Gastrocnemius medialis (tissue), 4 donors: ENCODE measurements around the gene SMARCB1. TPM values are rescaled to one million over a fixed set of nuclear protein-coding genes. Genes with fewer than 3 reads are reported as not detected.

Source experiments
- ATAC-seq, 2 donors: fragments of 150-250 bp; one replicate each; pipeline ENCODE4 v1.9.1; 2016
- DNase-seq, 2 donors: peaks; one replicate each; pipeline ENCODE4 v3.0.0-alpha.2; 2019
- H3K27ac ChIP-seq, 4 donors: fragments of 200-600 bp; sonication (generic); 1 replicate in 1 of 4; 2 replicates in 3 of 4; pipeline ENCODE4 v1.5.1; 2016 to 2018; ENCODE audit warnings: mild to moderate bottlenecking in 2 of 4, moderate library complexity in 1 of 4
- H3K27me3 ChIP-seq, 3 donors: fragments of 200-600 bp; sonication (generic) in 2 of 3; 1 replicate in 1 of 3; 2 replicates in 2 of 3; pipeline versions ENCODE4 v1.5.1 to v1.6.0; 2016 to 2019; ENCODE audit warnings: mild to moderate bottlenecking in 1 of 3, moderate library complexity in 1 of 3
- H3K36me3 ChIP-seq, 2 donors: fragments of 200-600 bp; sonication (generic) in 1 of 2; one replicate each; pipeline ENCODE4 v1.5.1; 2017 to 2018
- H3K4me1 ChIP-seq, 2 donors: fragments of 200-600 bp; sonication (generic) in 1 of 2; one replicate each; pipeline ENCODE4 v1.5.1; 2016 to 2017; ENCODE audit warnings: mild to moderate bottlenecking in 2 of 2
- H3K4me3 ChIP-seq, 4 donors: fragments of 200-600 bp; sonication (generic) in 3 of 4; 1 replicate in 1 of 4; 2 replicates in 3 of 4; pipeline ENCODE4 v1.5.1; 2016 to 2019; ENCODE audit warnings: mild to moderate bottlenecking in 2 of 4
- H3K9me3 ChIP-seq, 3 donors: fragments of 200-600 bp; sonication (generic) in 2 of 3; 1 replicate in 1 of 3; 2 replicates in 2 of 3; pipeline ENCODE4 v1.5.1; 2016 to 2019
- POLR2A ChIP-seq, 2 donors: fragments of 450-650 bp; IDR thresholded peaks; one replicate each; pipeline ENCODE4 v1.6.1; 2017; ENCODE audit warnings: antibody characterized with exemption in 2 of 2, mild to moderate bottlenecking in 2 of 2, moderate library complexity in 2 of 2
- in situ Hi-C, 4 donors: fragments of 200-750 bp; cut with MboI; loops; one replicate each; pipeline versions ENCODE4 v1.15.0 to v1.8.0; 2017; ENCODE audit warnings: low sequenced_read_pairs in 4 of 4
- intact Hi-C: fragments of 100-400 bp; cut with DNase I; formaldehyde crosslinking; loops from one replicate; pipeline ENCODE4 v1.15.1; 2023; ENCODE audit warnings: low total_unique reads
- total RNA-seq, 4 donors: library from RNA; depleted of rRNA; stranded (reverse); fragments of >200 nt; gene quantifications; one replicate each; pipeline versions ENCODE4 v1.1.0 to v1.2.3, GENCODE V29; 2016
- TF ChIP-seq, protein P1 (sequence below), 5 experiments: fragments of 450-650 bp in 3 of 5; fragments of 200-600 bp in 2 of 5; sonication (generic) in 2 of 5; IDR thresholded peaks in 4 of 5; conservative IDR thresholded peaks in 1 of 5; 1 replicate in 4 of 5; 2 replicates in 1 of 5; pipeline ENCODE4 v1.5.1; 2016 to 2019; ENCODE audit warnings: antibody characterized with exemption in 5 of 5, mild to moderate bottlenecking in 3 of 5, moderate library complexity in 3 of 5

The SMARCB1 gene
- total RNA-seq, 4 donors from 2014 or later, result 37.8 to 65.6 (median 55.2) TPM

DNA sequence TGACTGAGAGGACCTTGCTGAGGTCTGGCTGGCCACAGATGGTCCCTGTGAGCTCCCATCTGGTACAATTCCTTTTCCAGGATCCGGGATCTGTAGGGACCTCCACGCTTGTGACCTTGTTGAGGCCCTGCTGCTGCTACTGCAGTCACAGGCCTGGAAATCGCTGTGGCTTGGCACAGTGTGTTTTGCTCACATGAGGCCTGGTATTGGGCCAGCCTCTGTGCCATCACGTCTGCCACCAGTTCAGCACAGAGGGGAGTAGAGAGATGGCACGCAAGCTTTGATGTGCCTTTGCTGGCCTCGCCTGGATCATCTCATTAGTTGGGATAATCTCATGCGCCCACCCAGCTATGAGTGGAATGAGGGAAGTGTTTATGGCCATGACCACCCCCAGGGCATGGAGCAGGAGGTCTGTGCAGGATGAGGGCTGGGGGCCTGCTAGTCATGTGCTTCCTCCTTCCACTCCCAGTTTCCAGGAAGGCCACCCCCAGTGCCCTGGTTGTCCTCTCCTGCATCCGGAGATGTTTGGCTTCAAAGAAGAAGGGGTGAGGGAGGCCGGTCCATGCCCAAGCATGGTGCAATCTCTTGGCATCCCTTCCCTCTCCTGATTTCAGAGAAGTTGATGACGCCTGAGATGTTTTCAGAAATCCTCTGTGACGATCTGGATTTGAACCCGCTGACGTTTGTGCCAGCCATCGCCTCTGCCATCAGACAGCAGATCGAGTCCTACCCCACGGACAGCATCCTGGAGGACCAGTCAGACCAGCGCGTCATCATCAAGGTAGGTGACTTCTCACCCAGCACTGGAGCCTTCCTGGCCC, 29.6 kb downstream of the SMARCB1 start:
- ATAC-seq (peak; percentile 90 to 94), DNase-seq (peak; percentile 36 to 67)
- intact Hi-C loops (no loop called here), in situ Hi-C loops (no loop called here)
- H3K27ac ChIP-seq, result peak overlapping the region; percentile 8 to 69 (median 52)
- no peak overlapping the region for H3K4me3 ChIP-seq
- TF ChIP-seq POLR2A (IDR thresholded peaks at IDR 0.05), result no peak
- TF ChIP-seq, protein P1, sequence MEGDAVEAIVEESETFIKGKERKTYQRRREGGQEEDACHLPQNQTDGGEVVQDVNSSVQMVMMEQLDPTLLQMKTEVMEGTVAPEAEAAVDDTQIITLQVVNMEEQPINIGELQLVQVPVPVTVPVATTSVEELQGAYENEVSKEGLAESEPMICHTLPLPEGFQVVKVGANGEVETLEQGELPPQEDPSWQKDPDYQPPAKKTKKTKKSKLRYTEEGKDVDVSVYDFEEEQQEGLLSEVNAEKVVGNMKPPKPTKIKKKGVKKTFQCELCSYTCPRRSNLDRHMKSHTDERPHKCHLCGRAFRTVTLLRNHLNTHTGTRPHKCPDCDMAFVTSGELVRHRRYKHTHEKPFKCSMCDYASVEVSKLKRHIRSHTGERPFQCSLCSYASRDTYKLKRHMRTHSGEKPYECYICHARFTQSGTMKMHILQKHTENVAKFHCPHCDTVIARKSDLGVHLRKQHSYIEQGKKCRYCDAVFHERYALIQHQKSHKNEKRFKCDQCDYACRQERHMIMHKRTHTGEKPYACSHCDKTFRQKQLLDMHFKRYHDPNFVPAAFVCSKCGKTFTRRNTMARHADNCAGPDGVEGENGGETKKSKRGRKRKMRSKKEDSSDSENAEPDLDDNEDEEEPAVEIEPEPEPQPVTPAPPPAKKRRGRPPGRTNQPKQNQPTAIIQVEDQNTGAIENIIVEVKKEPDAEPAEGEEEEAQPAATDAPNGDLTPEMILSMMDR (IDR thresholded peaks at IDR 0.05 in 4 of 5, conservative IDR thresholded peaks at IDR 0.05 in 1 of 5), result no peak
- no peaks in the 10 kb centered on the region for H3K9me3 ChIP-seq
- peaks cover 0 to 76% of the 10 kb centered on the region in 2 donors for H3K36me3 ChIP-seq
- no peaks in the 10 kb centered on the region for H3K27me3 ChIP-seq
- H3K4me1 ChIP-seq, result no peaks in the 10 kb centered on the region

DNA sequence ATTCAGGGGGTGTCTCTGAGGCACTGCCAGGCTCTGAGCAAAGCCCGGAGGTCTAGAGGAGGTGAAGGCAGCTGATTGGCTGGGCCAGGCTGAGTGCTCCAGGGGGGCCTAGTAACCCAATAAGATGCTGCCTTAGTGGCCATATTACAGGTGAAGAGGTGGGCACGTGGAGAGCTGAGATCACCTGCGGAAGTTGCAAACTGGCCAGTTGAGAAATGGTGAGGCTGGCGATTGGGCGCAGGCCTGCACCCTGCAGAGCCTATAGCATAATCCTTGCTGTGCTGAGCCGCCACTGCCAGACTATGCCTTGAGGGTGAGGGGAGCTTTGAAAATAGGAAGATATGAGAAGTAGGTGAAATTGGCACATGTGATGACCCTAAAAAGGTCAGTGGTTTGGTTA, 30.4 kb downstream of the SMARCB1 start:
- intact Hi-C loops, result no loop called here
- ATAC-seq (no peak), DNase-seq (no peak)
- Histone ChIP-seq H3K27me3 (no peaks in the 10 kb centered on the region), H3K4me1 (peaks cover 3 to 7% of the 10 kb centered on the region in 2 donors), H3K4me3 (no peak overlapping the region), H3K9me3 (no peaks in the 10 kb centered on the region), H3K36me3 (peaks cover 0 to 68% of the 10 kb centered on the region in 2 donors), H3K27ac (no peak overlapping the region)
- TF ChIP-seq POLR2A (IDR thresholded peaks at IDR 0.05), result no peak
- TF ChIP-seq, protein P1 (IDR thresholded peaks at IDR 0.05 in 4 of 5, conservative IDR thresholded peaks at IDR 0.05 in 1 of 5), result no peak
- in situ Hi-C loops, result no loop called here

DNA sequence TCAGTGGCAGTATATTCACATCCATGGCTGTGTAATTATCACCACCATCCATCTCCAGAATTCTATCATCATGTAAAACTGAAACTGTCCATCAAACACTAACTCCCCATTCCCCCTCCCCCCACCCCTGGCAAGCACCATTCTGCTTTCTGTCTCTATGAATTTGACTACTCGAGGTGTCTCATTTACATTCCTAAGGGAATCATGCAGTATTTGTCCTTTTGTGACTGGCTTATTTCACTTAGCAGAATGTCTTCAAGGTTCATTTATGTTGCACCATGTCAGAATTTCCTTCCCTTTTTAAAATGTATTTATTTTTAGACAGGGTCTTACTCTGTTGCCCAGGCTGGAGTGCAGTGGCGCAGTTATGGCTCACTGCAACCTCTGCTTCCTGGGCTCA, 31.8 kb downstream of the SMARCB1 start:
- in situ Hi-C loops, result no loop called here
- Histone ChIP-seq H3K27me3 (no peaks in the 10 kb centered on the region), H3K4me1 (peaks cover 14 to 21% of the 10 kb centered on the region in 2 donors), H3K27ac (no peak overlapping the region), H3K36me3 (peaks cover 0 to 70% of the 10 kb centered on the region in 2 donors), H3K9me3 (no peaks in the 10 kb centered on the region), H3K4me3 (no peak overlapping the region)
- TF ChIP-seq, protein P1 (IDR thresholded peaks at IDR 0.05 in 4 of 5, conservative IDR thresholded peaks at IDR 0.05 in 1 of 5), result no peak
- no peak for TF ChIP-seq POLR2A (IDR thresholded peaks at IDR 0.05)
- DNase-seq (no peak), ATAC-seq (no peak)
- intact Hi-C loops, result no loop called here

DNA sequence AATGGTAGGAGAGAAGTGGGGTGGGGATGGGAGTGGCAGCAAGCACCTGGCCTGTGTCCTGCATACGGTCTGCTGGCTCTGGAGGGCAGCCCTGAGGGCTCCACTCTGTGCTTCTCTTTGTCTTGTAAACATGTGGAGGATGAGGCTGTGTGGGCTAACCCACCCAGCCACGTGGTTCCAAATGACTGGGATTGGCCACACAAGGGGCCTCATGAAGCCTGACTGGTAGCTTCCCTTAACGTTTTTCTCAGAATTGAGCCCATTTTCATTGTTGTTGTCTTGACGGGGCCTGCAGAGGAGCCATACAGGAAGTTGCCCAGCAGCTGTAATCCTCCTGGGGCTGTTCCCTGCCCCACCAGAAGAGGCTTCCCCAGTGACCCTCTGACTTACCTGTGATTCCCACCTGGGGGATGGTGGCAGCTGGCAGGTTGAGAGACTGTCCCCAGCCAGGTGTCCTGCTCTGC, 34.0 kb downstream of the SMARCB1 start:
- H3K4me3 ChIP-seq, result no peak overlapping the region
- in situ Hi-C loops, result no loop called here
- H3K27me3 ChIP-seq, result no peaks in the 10 kb centered on the region
- H3K4me1 ChIP-seq, result peaks cover 14 to 25% of the 10 kb centered on the region in 2 donors
- ATAC-seq, result no peak
- no peaks in the 10 kb centered on the region for H3K9me3 ChIP-seq
- intact Hi-C loops, result no loop called here
- TF ChIP-seq, protein P1 (IDR thresholded peaks at IDR 0.05 in 4 of 5, conservative IDR thresholded peaks at IDR 0.05 in 1 of 5), result no peak
- no peak for TF ChIP-seq POLR2A (IDR thresholded peaks at IDR 0.05)
- peaks cover 0 to 81% of the 10 kb centered on the region in 2 donors for H3K36me3 ChIP-seq
- DNase-seq, result no peak
- H3K27ac ChIP-seq, result peak overlapping the region; percentile 72 to 88 (median 81)
